Endothelial cell of umbilical vein (primary cell): ENCODE data around the gene TBC1D23. TPM values are rescaled to one million over a fixed set of nuclear protein-coding genes. Genes with fewer than 3 reads are reported as not detected.
"Not testable (repeated sequence)": the region's sequence is repeated elsewhere in the genome, so short reads cannot be mapped to it uniquely, and the experiment has no call there.

Experiments
- BruUV-seq: library from RNA; stranded (reverse); fragments of 400-500 nt; replicated peaks from 2 replicates; lab custom pipeline; 2021; lab: Mats Ljungman, UMichigan
- CTCF ChIA-PET: fragments of 300-600, 350-600 bp; sonication (Branson Sonifier 250); formaldehyde crosslinking; loops from one replicate; lab custom pipeline; 2021; ENCODE audit warnings: antibody characterized with exemption, inconsistent platforms; lab: Charles Lee
- POLR2A ChIA-PET: fragments of 300-600, 350-600 bp; sonication (Branson Sonifier 250); formaldehyde crosslinking; loops from one replicate; lab custom pipeline; 2021; ENCODE audit warnings: antibody characterized with exemption, inconsistent platforms; lab: Charles Lee
- DNase-seq: peaks from one replicate; pipeline ENCODE4 v3.0.0-alpha.2; 2011; ENCODE audit warnings: low read depth, low spot score
- FAIRE-seq: peaks from 2 replicates; lab custom pipeline; 2011; peaks lifted over from hg19 to GRCh38; lab: Jason Lieb, UNC
- H2AFZ ChIP-seq: 2 replicates; pipeline ENCODE4 v1.6.0; 2012; ENCODE audit warnings: low read depth, low read length, control low read depth, inconsistent platforms
- H3K27ac ChIP-seq: 2 replicates; pipeline ENCODE4 v1.5.1; 2011; ENCODE audit warnings: low read depth, mild to moderate bottlenecking, control low read depth, low read length, moderate library complexity; ENCODE audit not compliant: insufficient read depth
- H3K27me3 ChIP-seq, 2 experiments: 2 replicates each; pipeline versions ENCODE4 v1.6.0 to v1.6.1; 2011; ENCODE audit warnings: low read length in 2 of 2, mixed read lengths in 1 of 2; ENCODE audit not compliant: control insufficient read depth in 2 of 2, insufficient read depth in 2 of 2
- H3K36me3 ChIP-seq, 2 experiments: 2 replicates in 1 of 2; 3 replicates in 1 of 2; pipeline ENCODE4 v1.5.1; 2011; ENCODE audit warnings: low read length in 2 of 2, mild to moderate bottlenecking in 1 of 2, moderate library complexity in 1 of 2; ENCODE audit not compliant: control insufficient read depth in 2 of 2, insufficient read depth in 2 of 2; ENCODE audit errors: extremely low read depth in 1 of 2
- H3K4me1 ChIP-seq: 3 replicates; pipeline ENCODE4 v1.5.1; 2011; ENCODE audit warnings: mild to moderate bottlenecking, low read length; ENCODE audit not compliant: control insufficient read depth, insufficient read depth; ENCODE audit errors: extremely low read depth
- H3K4me2 ChIP-seq: 2 replicates; pipeline ENCODE4 v1.6.1; 2011; ENCODE audit warnings: low read length, control low read depth, mixed read lengths; ENCODE audit not compliant: insufficient read depth
- H3K4me3 ChIP-seq, 3 experiments: fragments of 200-600 bp in 1 of 3; sonication (generic), shearing (Covaris generic) in 1 of 3; replicated peaks in 1 of 3; 2 replicates each; pipeline ENCODE4 v1.5.1; 2011 to 2016; ENCODE audit warnings: control low read depth in 3 of 3, low read length in 3 of 3, mild to moderate bottlenecking in 2 of 3, inconsistent platforms in 1 of 3, low read depth in 1 of 3, moderate library complexity in 1 of 3; ENCODE audit not compliant: insufficient read depth in 1 of 3
- H3K79me2 ChIP-seq: 2 replicates; pipeline ENCODE4 v1.6.0; 2012; ENCODE audit warnings: low read length, inconsistent platforms; ENCODE audit not compliant: control insufficient read depth, insufficient read depth
- H3K9ac ChIP-seq: replicated peaks from 2 replicates; pipeline ENCODE3; 2011; ENCODE audit warnings: low read length, control low read depth; ENCODE audit not compliant: insufficient read depth; ENCODE audit errors: extremely low read depth
- H3K9me1 ChIP-seq: replicated peaks from 3 replicates; pipeline ENCODE4 v1.6.0; 2011; ENCODE audit warnings: mild to moderate bottlenecking, low read length; ENCODE audit not compliant: control insufficient read depth, insufficient read depth; ENCODE audit errors: extremely low read depth
- H3K9me3 ChIP-seq: replicated peaks from 2 replicates; pipeline ENCODE4 v1.5.1; 2012; ENCODE audit warnings: low read length, inconsistent platforms; ENCODE audit not compliant: control insufficient read depth, insufficient read depth
- H4K20me1 ChIP-seq: replicated peaks from 2 replicates; pipeline ENCODE3; 2011; ENCODE audit warnings: mild to moderate bottlenecking, low read length; ENCODE audit not compliant: control insufficient read depth, insufficient read depth; ENCODE audit errors: extremely low read depth
- EZH2 ChIP-seq: IDR thresholded peaks from 2 replicates; pipeline ENCODE4 v1.6.1; 2012; ENCODE audit warnings: borderline replicate concordance, low read depth, mild to moderate bottlenecking, moderate library complexity, low read length, inconsistent platforms; ENCODE audit not compliant: severe bottlenecking
- JUN ChIP-seq: IDR thresholded peaks from 2 replicates; pipeline ENCODE4 v1.6.1; 2011; ENCODE audit warnings: borderline replicate concordance, low read depth; ENCODE audit not compliant: insufficient read length, insufficient read depth
- MYC ChIP-seq: IDR thresholded peaks from one replicate; pipeline ENCODE4 v1.6.1; 2011; ENCODE audit warnings: mild to moderate bottlenecking, low read depth, low read length
- POLR2A ChIP-seq: IDR thresholded peaks from 2 replicates; pipeline ENCODE4 v1.6.1; 2012; ENCODE audit warnings: low read depth, mild to moderate bottlenecking, control low read depth, low read length
- POLR2AphosphoS5 ChIP-seq: IDR thresholded peaks from 2 replicates; pipeline ENCODE4 v1.6.1; 2012; ENCODE audit warnings: low read depth, mild to moderate bottlenecking, control low read depth, low read length, moderate library complexity; ENCODE audit not compliant: insufficient read depth
- dilution Hi-C: fragments of 300-500 bp; cut with MboI; formaldehyde crosslinking; loops from one replicate; pipeline ENCODE4 v1.15.0; 2019; ENCODE audit warnings: low sequenced_read_pairs; ENCODE audit not compliant: extremely low pct_ligation_motif_present
- intact Hi-C: fragments of 100-400 bp; cut with micrococcal nuclease; formaldehyde crosslinking; loops from one replicate; pipeline ENCODE4 v1.10.0; 2022
- polyA plus RNA-seq, 4 experiments: library from polyadenylated mRNA; depleted of rRNA in 3 of 4; stranded (reverse) in 3 of 4; unstranded in 1 of 4; fragments of >200 nt; gene quantifications; 2 replicates each; pipeline versions ENCODE4 v1.2.1 to v1.2.3, GENCODE V29; 2011 to 2012; ENCODE audit warnings: missing spikeins in 1 of 4
- total RNA-seq: library from RNA; stranded (reverse); gene quantifications from 2 replicates; pipeline ENCODE4 v1.2.3, GENCODE V29; 2021
- TF ChIP-seq, protein P1 (sequence below): IDR thresholded peaks from 2 replicates; pipeline ENCODE4 v1.6.1; 2011; ENCODE audit not compliant: insufficient read depth, insufficient read length

TBC1D23 gene
- total and polyA plus RNA-seq, 2 donors (not counting 3 experiments of a cell fraction or from before 2014, with no cell fraction given) = 10.3 to 34.8 TPM

DNA sequence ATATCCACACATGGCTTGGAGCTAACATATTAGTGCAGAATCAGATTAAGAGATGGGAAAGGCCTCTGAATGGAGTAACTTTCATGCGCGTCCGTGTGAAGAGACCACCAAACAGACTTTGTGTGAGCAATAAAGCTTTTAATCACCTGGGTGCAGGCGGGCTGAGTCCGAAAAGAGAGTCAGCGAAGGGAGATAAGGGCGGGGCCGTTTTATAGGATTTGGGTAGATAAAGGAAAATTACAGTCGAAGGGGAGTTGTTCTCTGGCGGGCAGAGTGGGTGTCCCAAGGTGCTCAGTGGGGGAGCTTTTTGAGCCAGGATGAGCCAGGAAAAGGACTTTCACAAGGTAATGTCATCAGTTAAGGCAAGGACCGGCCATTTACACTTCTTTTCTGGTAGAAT, 2.1 kb downstream of the TBC1D23 start:
- not testable (repeated sequence) for FAIRE-seq
- CTCF ChIA-PET = interaction anchor here (0.7 to 1.1 kb wide), 4 partner anchors 9 to 455 kb away, joined by 3 to 5 read pairs (median 3); no protein-coding TSS in a partner anchor
- POLR2A ChIA-PET = interaction anchor here (0.7 kb wide), 1 partner anchor 11 kb away, joined by 7 read pairs; no protein-coding TSS in a partner anchor

DNA sequence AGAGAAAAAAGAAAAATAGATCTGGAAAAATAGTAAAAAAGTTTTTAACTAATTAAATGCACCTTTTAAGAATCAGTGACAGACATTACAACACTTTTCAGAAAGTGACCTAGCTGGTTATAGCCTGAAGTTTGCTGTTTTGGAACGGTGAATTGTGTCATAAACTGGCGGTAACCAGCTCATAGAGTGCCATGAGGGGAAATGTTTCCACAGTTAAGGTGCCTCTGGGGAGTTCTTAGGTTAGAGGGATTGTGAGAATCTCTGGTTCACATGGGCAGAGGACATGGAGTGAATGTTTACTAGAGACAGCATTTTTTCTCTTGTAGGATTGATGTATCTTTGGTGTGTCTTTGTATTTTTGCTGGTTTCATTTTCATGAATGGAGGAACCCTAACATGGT, 2.8 kb downstream of the TBC1D23 start:
- H3K79me2 ChIP-seq = peaks cover 55% of the 10 kb centered on the region
- no peak for TF ChIP-seq JUN
- TF ChIP-seq, protein P1, sequence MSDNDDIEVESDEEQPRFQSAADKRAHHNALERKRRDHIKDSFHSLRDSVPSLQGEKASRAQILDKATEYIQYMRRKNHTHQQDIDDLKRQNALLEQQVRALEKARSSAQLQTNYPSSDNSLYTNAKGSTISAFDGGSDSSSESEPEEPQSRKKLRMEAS = no peak
- no peak for TF ChIP-seq MYC
- TF ChIP-seq POLR2AphosphoS5 = no peak
- TF ChIP-seq EZH2 = no peak
- no peak for TF ChIP-seq POLR2A
- FAIRE-seq (no peak), DNase-seq (no peak)
- H3K4me3 ChIP-seq = no peak overlapping the region
- H3K9me1 ChIP-seq = no peaks in the 10 kb centered on the region
- no peak overlapping the region for H3K27ac ChIP-seq
- BruUV-seq = no TSS peak
- CTCF ChIA-PET = interaction anchor here (0.8 to 1.6 kb wide), 2 partner anchors 195 to 432 kb away, joined by 3 to 4 read pairs; no protein-coding TSS in a partner anchor
- H3K9ac ChIP-seq = no peak overlapping the region
- no peak overlapping the region for H2AFZ ChIP-seq
- dilution Hi-C loops = no loop called here
- H3K36me3 ChIP-seq = no peaks in the 10 kb centered on the region
- intact Hi-C loops = no loop called here
- no peaks in the 10 kb centered on the region for H3K27me3 ChIP-seq
- POLR2A ChIA-PET = no interaction called here
- no peak overlapping the region for H3K4me2 ChIP-seq
- H4K20me1 ChIP-seq = peaks cover 3% of the 10 kb centered on the region
- H3K9me3 ChIP-seq = no peaks in the 10 kb centered on the region
- peaks cover 15% of the 10 kb centered on the region for H3K4me1 ChIP-seq

More for the DNA sequence above, 2.1 kb downstream of the TBC1D23 start:
- H3K4me3 ChIP-seq, H3K9me1 ChIP-seq, H3K27me3 ChIP-seq, H4K20me1 ChIP-seq, H3K9ac ChIP-seq, H3K9me3 ChIP-seq, H3K27ac ChIP-seq, H3K4me2 ChIP-seq, H3K36me3 ChIP-seq, BruUV-seq, intact Hi-C loops, DNase-seq, H2AFZ ChIP-seq, dilution Hi-C loops: not testable (repeated sequence)
- Histone ChIP-seq H3K4me1 (peaks cover 15% of the 10 kb centered on the region), H3K79me2 (peaks cover 49% of the 10 kb centered on the region)
